Measurements from ENCODE around the gene CRYGB. TPM values are rescaled to one million over a fixed set of nuclear protein-coding genes. Genes with fewer than 3 reads are reported as not detected.

Gene CRYGB
- total and polyA plus RNA-seq, 2 of the 13 experiments (the other 11 are each of a cell fraction or from before 2014, with no cell fraction given): not detected

DNA sequence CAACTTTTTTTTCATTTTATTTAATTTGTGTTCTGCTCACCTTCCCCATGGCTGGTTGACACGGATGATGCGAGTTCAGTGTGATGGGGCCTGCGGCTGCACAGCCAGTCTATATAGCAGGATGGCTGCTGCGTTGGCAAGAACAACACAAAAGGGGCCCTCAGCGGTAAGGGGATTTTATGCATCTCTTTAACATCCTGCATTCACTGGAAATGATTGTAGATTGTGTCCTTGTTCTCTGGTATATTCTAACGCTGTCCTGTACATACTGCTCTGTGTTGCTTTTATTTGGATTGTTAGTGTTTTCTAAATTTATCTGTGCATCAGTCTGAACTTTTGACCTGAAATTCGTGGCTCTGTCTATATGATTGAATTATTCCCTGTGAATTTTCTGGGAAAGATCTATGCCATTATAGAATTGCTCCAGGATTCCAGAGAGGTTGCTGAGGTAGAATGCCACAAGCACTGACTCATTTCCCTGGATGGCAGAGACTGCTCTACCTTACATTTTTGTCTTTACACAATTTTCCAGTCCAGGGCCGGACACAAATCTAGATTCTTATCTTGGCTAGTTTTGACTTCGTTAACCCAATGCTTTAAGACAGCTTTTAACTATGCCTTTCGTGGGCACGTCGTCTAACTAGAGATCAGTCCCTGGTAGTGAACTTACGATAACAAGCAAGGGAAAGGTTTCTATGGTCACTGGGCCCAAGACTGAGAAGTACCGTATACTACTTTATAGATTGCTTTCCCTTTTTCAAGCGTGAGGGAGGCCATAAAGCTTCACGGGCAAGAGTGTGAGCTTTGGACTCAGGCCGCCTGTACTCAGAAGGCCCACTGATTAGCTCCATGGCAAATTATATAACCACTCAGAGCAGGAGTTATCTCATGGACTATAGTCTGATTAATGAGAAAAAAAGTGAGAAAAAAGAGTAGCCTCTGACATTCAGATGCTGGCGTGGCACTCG is 15.9 kb downstream of the CRYGB start, which contains the start of gene CRYGC (continued):
- TF ChIP-seq, protein P1, sequence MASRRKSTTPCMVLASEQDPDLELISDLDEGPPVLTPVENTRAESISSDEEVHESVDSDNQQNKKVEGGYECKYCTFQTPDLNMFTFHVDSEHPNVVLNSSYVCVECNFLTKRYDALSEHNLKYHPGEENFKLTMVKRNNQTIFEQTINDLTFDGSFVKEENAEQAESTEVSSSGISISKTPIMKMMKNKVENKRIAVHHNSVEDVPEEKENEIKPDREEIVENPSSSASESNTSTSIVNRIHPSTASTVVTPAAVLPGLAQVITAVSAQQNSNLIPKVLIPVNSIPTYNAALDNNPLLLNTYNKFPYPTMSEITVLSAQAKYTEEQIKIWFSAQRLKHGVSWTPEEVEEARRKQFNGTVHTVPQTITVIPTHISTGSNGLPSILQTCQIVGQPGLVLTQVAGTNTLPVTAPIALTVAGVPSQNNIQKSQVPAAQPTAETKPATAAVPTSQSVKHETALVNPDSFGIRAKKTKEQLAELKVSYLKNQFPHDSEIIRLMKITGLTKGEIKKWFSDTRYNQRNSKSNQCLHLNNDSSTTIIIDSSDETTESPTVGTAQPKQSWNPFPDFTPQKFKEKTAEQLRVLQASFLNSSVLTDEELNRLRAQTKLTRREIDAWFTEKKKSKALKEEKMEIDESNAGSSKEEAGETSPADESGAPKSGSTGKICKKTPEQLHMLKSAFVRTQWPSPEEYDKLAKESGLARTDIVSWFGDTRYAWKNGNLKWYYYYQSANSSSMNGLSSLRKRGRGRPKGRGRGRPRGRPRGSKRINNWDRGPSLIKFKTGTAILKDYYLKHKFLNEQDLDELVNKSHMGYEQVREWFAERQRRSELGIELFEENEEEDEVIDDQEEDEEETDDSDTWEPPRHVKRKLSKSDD (CRISPR knock-in tag; IDR thresholded peaks at IDR 0.05; ENCODE audit: low read depth): no peak
- TF ChIP-seq ZNF430 (CRISPR knock-in tag; IDR thresholded peaks at IDR 0.05) (no peak), ZNF20 (CRISPR knock-in tag; IDR thresholded peaks at IDR 0.05) (no peak), FOXO4 (CRISPR knock-in tag; conservative IDR thresholded peaks at IDR 0.05) (no peak), ZNF24 (IDR thresholded peaks at IDR 0.05) (no peak), ZNF503 (CRISPR knock-in tag; IDR thresholded peaks at IDR 0.05) (0 out of 2 replicates have a peak, but pooled peaks have one; percentile 42)
- TF ChIP-seq, protein P2, sequence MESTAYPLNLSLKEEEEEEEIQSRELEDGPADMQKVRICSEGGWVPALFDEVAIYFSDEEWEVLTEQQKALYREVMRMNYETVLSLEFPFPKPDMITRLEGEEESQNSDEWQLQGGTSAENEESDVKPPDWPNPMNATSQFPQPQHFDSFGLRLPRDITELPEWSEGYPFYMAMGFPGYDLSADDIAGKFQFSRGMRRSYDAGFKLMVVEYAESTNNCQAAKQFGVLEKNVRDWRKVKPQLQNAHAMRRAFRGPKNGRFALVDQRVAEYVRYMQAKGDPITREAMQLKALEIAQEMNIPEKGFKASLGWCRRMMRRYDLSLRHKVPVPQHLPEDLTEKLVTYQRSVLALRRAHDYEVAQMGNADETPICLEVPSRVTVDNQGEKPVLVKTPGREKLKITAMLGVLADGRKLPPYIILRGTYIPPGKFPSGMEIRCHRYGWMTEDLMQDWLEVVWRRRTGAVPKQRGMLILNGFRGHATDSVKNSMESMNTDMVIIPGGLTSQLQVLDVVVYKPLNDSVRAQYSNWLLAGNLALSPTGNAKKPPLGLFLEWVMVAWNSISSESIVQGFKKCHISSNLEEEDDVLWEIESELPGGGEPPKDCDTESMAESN (CRISPR knock-in tag; conservative IDR thresholded peaks at IDR 0.05): no peak

All from HepG2 (cell line).